Karpas-422 (cell line): ENCODE measurements around the gene CPNE5. TPM values are rescaled to one million over a fixed set of nuclear protein-coding genes. Genes with fewer than 3 reads are reported as not detected.

Source experiments
- DNase-seq: peaks from one replicate; pipeline ENCODE4 v3.0.0-alpha.2; 2015
- H2AFZ ChIP-seq: fragments of 200-600 bp; sonication (generic); 2 replicates; pipeline ENCODE4 v1.6.1; 2014; ENCODE audit warnings: antibody characterized with exemption, low read length, mixed read lengths
- H3K27ac ChIP-seq: fragments of 200-600 bp; sonication (generic); 2 replicates; pipeline ENCODE4 v1.5.1; 2014; ENCODE audit warnings: mild to moderate bottlenecking, low read length, moderate library complexity
- H3K27me3 ChIP-seq: fragments of 200-600 bp; sonication (generic); 2 replicates; pipeline ENCODE4 v1.6.1; 2014; ENCODE audit warnings: low read length, mixed read lengths
- H3K36me3 ChIP-seq: fragments of 200-600 bp; sonication (generic); 2 replicates; pipeline ENCODE4 v1.6.1; 2014; ENCODE audit warnings: low read length, mixed read lengths; ENCODE audit not compliant: insufficient read depth
- H3K4me1 ChIP-seq: fragments of 200-600 bp; sonication (generic); 2 replicates; pipeline ENCODE4 v1.6.1; 2014; ENCODE audit warnings: mild to moderate bottlenecking, low read length, mixed read lengths
- H3K4me2 ChIP-seq: fragments of 200-600 bp; sonication (generic); 2 replicates; pipeline ENCODE4 v1.6.1; 2014; ENCODE audit warnings: low read length, low read depth, mild to moderate bottlenecking; ENCODE audit not compliant: poor library complexity, severe bottlenecking
- H3K4me3 ChIP-seq: fragments of 200-600 bp; sonication (generic); 2 replicates; pipeline ENCODE4 v1.5.1; 2014; ENCODE audit warnings: mild to moderate bottlenecking, antibody characterized with exemption, low read length, mixed read lengths
- H3K79me2 ChIP-seq: fragments of 200-600 bp; sonication (generic); 2 replicates; pipeline ENCODE4 v1.6.1; 2014; ENCODE audit warnings: mild to moderate bottlenecking, low read length, mixed read lengths
- H3K9ac ChIP-seq: fragments of 200-600 bp; sonication (generic); 2 replicates; pipeline ENCODE4 v1.6.0; 2014; ENCODE audit warnings: low read length
- H3K9me2 ChIP-seq: fragments of 200-600 bp; sonication (generic), shearing (Covaris generic); replicated peaks from 2 replicates; pipeline ENCODE4 v1.6.0; 2014; ENCODE audit warnings: mild to moderate bottlenecking, low read length, moderate library complexity; ENCODE audit not compliant: insufficient read depth
- H3K9me3 ChIP-seq: fragments of 300-700, 200-600 bp; sonication (generic); 2 replicates; pipeline ENCODE4 v1.6.1; 2014; ENCODE audit warnings: low read length, mixed read lengths
- H4K20me1 ChIP-seq: fragments of 200-600 bp; sonication (generic); 2 replicates; pipeline ENCODE4 v1.6.1; 2014; ENCODE audit warnings: mild to moderate bottlenecking, antibody characterized with exemption, low read length, low read depth; ENCODE audit not compliant: insufficient read depth
- total RNA-seq: library from RNA; depleted of rRNA; stranded (reverse); fragments of >200 nt; shearing (Covaris generic); gene quantifications from 2 replicates; pipeline ENCODE4 v1.2.3, GENCODE V29; 2014; ENCODE audit warnings: low replicate concordance

The CPNE5 gene
- total RNA-seq, 1 experiment from 2014 or later, result 0.63 TPM

DNA sequence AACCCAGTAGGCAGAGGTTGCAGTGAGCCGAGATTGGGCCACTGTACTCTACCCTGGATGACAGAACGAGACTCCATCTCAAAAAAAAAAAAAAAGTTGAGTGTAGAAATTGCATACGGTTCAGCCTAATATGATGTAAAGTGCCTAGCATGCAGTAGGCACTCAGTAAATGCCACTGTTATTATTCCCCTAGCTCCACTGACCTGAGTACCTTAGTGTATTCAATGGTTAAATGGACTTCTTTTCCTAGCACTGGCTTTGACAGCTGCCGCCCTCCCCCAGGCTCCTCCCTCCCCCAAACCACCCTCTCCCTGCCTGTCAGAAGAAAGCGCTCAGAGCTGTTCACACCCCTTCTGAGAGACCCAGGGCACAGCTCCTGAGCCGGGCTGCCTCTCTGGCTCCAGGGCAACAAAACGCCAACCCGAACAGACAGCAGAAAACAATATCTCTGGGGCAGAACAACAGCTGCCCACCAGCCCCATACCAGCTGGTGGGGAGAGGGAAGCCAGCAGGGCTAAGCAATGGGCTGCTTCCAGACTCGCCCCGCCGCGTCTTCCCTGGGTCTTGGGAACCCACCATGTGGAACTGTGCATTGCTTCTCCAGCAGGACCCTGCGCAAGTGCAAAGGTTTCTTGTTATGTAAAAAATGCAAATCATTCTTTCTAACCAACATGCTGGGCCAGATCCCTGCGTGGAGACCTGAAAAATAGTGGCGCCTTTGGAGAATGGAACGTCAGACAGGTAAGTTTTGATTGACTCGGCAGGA, 4.5 kb downstream of the CPNE5 start:
- H2AFZ ChIP-seq, result no peak overlapping the region
- no peaks in the 10 kb centered on the region for H3K9me3 ChIP-seq
- H3K79me2 ChIP-seq, result no peaks in the 10 kb centered on the region
- H3K27me3 ChIP-seq, result no peaks in the 10 kb centered on the region
- no peaks in the 10 kb centered on the region for H3K4me1 ChIP-seq
- H3K4me2 ChIP-seq, result no peak overlapping the region
- H3K36me3 ChIP-seq, result no peaks in the 10 kb centered on the region
- H3K9ac ChIP-seq, result no peak overlapping the region
- H3K4me3 ChIP-seq, result no peak overlapping the region
- H3K27ac ChIP-seq, result no peak overlapping the region
- H4K20me1 ChIP-seq, result no peaks in the 10 kb centered on the region
- H3K9me2 ChIP-seq, result no peaks in the 10 kb centered on the region
- no peak for DNase-seq

DNA sequence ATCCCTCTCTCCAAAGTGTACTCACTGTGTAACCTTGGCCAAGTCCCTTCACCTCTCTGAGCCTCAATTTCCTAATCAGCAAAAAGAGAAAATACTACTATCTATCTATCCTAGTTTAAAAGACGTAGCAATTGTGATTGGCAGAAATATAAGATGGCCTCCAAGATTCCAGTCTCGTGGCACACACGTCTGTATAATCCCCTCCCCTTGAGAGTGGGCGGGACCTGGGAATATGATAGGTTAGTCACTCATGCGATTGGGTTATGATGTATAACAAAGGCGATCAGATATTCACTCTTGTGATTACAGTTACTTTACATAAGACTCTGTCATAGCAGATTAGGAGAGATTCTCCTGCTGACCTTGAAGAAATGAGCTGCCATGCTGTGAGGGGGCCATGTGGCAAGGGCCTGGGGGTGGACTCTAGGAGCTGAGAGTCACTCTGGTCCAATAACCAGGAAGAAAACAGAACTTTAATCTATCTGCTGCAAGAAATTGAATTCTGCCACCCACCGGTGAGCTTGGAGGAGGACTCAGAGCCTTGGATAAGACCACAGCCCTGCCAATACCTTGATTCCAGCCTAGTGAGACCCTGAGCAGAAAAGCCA, 6.0 kb downstream of the CPNE5 start:
- Histone ChIP-seq H3K27me3 (no peaks in the 10 kb centered on the region), H3K27ac (no peak overlapping the region), H3K9ac (no peak overlapping the region), H3K4me3 (no peak overlapping the region), H2AFZ (no peak overlapping the region), H3K4me1 (no peaks in the 10 kb centered on the region), H3K9me3 (no peaks in the 10 kb centered on the region), H4K20me1 (no peaks in the 10 kb centered on the region), H3K36me3 (no peaks in the 10 kb centered on the region), H3K9me2 (no peaks in the 10 kb centered on the region), H3K4me2 (no peak overlapping the region), H3K79me2 (no peaks in the 10 kb centered on the region)
- no peak for DNase-seq

DNA sequence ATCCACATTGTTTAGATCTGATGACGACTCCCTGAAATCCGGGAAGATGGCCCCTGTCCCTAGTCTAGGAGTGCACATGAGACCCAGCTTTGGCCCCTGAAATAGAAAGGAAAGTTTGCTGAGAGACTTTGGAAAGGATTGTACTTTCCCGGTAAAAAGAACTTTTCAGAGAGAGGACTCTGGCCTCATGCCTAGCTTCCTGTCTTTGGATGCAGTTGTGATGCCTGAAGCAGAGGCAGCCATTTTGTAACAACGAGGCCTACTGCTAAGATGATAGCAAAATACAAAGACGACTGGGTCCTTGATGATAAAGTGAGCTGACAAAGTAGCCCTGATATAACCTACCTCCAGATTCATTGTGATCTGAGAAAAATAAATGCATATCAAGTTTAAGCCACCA, 6.9 kb downstream of the CPNE5 start:
- Histone ChIP-seq H3K4me1 (no peaks in the 10 kb centered on the region), H3K27ac (no peak overlapping the region), H3K9me2 (no peaks in the 10 kb centered on the region), H3K4me3 (no peak overlapping the region), H3K27me3 (no peaks in the 10 kb centered on the region), H3K36me3 (no peaks in the 10 kb centered on the region), H3K9ac (no peak overlapping the region), H2AFZ (no peak overlapping the region), H3K79me2 (no peaks in the 10 kb centered on the region), H3K9me3 (no peaks in the 10 kb centered on the region), H4K20me1 (no peaks in the 10 kb centered on the region), H3K4me2 (no peak overlapping the region)
- DNase-seq, result no peak

DNA sequence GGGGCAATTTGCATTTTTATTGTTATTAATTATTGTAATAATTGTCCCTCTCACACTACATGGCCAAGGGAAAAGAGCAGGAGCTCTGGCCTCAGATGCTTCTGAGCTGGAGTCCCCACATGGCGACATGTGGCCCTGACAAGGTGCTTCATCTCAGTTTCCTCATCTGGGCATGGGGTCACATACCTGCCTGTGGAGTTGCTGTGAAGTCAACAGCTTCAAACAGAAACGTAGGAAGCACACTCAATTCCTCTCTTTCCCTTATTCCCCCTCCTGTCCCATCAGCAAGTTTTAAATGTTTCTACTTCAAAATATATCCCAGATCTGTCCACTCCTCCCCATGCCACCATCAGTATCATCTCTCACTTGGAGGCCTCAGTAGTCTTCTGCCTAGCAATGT, 8.7 kb downstream of the CPNE5 start:
- Histone ChIP-seq H3K27ac (no peak overlapping the region), H3K9ac (no peak overlapping the region), H3K4me1 (no peaks in the 10 kb centered on the region), H3K4me3 (no peak overlapping the region), H2AFZ (no peak overlapping the region), H3K36me3 (no peaks in the 10 kb centered on the region), H3K9me3 (no peaks in the 10 kb centered on the region), H3K79me2 (no peaks in the 10 kb centered on the region), H3K9me2 (no peaks in the 10 kb centered on the region), H3K4me2 (no peak overlapping the region), H3K27me3 (no peaks in the 10 kb centered on the region), H4K20me1 (no peaks in the 10 kb centered on the region)
- DNase-seq, result no peak

DNA sequence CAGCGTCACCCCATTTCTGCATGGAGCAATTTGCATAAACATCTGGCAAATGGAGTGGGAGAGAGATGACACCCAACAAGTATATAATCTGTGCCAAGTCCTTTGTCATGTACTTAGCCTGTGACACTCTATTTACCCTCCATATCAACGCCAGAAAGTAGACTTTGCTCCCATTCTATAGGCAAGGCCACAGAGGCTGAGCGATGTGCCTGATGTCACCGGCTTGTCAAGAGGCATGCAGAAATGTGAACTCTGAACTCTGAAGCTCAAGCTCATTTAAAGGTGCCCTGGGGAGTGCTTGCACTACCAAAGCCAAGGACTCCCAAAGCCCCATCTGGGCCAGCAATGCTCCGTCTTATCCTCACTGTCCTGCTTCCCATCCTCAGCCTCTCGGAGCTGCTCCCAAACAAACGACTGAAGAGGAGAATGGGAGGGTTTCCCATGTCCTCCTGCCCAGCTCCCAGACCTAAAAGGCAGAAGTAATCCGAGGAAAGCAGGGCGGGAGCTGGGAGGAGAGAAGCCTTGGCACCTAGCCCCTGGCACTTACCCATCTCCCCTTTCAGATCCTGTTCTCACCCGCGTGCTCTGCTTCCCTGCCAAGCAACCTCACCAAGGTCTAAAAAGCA, 9.2 kb downstream of the CPNE5 start:
- no peak overlapping the region for H3K27ac ChIP-seq
- no peaks in the 10 kb centered on the region for H3K4me1 ChIP-seq
- DNase-seq, result no peak
- H3K79me2 ChIP-seq, result no peaks in the 10 kb centered on the region
- H3K4me3 ChIP-seq, result no peak overlapping the region
- H3K4me2 ChIP-seq, result no peak overlapping the region
- H3K27me3 ChIP-seq, result no peaks in the 10 kb centered on the region
- no peaks in the 10 kb centered on the region for H3K9me2 ChIP-seq
- no peak overlapping the region for H3K9ac ChIP-seq
- H3K36me3 ChIP-seq, result no peaks in the 10 kb centered on the region
- no peak overlapping the region; the same call in 1 of the 2 replicates for H2AFZ ChIP-seq
- H4K20me1 ChIP-seq, result no peaks in the 10 kb centered on the region
- no peaks in the 10 kb centered on the region for H3K9me3 ChIP-seq

DNA sequence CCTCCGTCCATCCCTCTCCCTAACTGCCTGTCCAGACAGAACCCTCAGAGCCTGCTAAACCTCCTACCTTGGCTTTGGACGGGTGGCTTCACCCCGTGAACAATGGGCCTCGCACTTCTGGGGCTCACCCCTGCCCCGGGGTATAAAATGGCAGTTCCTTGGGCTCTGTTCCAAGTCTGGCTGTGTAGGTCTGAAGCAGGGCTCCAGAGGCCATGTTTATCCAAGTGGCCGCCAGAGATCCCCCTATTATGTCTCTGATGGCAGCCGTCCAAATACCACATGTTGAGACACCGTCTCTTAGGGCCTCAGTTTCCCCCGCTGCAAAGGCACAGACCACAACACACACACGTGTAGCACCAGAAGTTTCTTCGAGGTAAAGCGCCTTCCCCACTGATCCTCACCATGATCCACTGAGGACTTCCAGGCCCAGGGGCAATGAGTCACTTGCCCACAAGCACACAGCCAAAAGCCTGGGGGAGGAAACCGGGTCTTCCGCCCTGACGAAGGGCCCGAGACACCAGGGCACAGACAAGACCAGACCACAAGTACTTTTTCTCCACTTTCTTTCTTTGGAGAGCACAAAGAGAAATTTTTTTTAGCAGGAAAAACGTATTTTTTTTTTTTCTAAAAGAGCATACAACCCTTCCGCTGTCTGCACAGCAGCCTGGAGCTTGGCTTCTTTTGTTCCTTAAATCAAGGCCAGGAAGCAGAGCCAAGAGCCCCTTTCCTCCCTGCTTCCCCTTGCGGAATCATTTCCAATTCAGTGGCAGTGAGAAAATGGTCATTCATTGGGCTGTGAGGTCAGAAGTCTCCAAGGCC, 11.8 kb downstream of the CPNE5 start:
- Histone ChIP-seq H3K9ac (no peak overlapping the region), H2AFZ (no peak overlapping the region), H3K4me3 (no peak overlapping the region), H3K9me3 (no peaks in the 10 kb centered on the region), H4K20me1 (no peaks in the 10 kb centered on the region), H3K79me2 (no peaks in the 10 kb centered on the region), H3K4me2 (no peak overlapping the region), H3K27me3 (no peaks in the 10 kb centered on the region), H3K9me2 (no peaks in the 10 kb centered on the region), H3K36me3 (no peaks in the 10 kb centered on the region), H3K4me1 (no peaks in the 10 kb centered on the region), H3K27ac (no peak overlapping the region)
- no peak for DNase-seq

DNA sequence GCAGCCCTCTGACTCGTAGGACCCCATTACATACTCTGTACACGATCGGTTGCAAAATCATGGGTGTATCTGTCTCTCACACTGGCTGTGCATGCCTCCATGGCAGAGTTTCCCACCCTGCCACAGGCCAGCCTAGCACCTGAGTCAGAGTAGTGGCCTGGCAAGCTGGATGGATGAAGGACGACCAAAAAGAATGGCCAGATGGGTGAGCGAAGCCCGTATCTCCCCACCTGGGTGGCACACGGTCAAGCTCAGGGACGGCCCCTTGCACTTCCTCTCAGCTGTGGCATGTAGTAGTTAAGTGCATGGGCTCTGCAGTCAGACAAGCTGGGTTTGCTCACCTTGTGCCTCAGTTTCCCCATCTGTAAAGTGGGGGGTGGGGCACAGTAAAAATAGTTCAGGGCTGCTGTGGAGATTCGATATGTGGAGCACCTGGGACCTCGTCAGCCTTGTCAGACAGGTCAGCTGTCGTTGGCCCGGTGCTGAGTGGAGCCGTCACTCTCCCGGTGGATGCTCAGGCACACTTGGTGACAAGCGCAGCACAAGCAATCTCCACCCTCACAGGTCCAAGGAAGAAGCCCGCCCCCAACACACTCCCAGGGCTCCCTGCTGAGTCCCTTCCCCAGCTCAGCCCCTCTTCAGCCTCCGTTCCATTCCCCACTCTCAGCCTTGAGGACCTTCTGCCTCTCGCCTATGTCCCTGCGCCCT, 12.6 kb downstream of the CPNE5 start:
- Histone ChIP-seq H3K36me3 (no peaks in the 10 kb centered on the region), H2AFZ (no peak overlapping the region), H3K9me2 (no peaks in the 10 kb centered on the region), H3K9me3 (no peaks in the 10 kb centered on the region), H4K20me1 (no peaks in the 10 kb centered on the region), H3K4me2 (no peak overlapping the region), H3K9ac (no peak overlapping the region), H3K79me2 (no peaks in the 10 kb centered on the region), H3K4me1 (no peaks in the 10 kb centered on the region), H3K27me3 (no peaks in the 10 kb centered on the region), H3K4me3 (no peak overlapping the region), H3K27ac (no peak overlapping the region)
- DNase-seq, result no peak
